Colonic mucosa (tissue), 4 donors: ENCODE results near the gene ZSCAN16. TPM values are rescaled to one million over a fixed set of nuclear protein-coding genes. Genes with fewer than 3 reads are reported as not detected.
"Not testable (repeated sequence)": the region's sequence is repeated elsewhere in the genome, so short reads cannot be mapped to it uniquely, and the experiment has no call there.

Experiments used
- DNase-seq: peaks from one replicate; pipeline ENCODE4 v3.0.0-alpha.2; 2020
- H3K27ac ChIP-seq: fragments of 200-600 bp; one replicate; pipeline ENCODE4 v1.8.0; 2021
- H3K27me3 ChIP-seq: fragments of 200-600 bp; one replicate; pipeline ENCODE4 v1.8.0; 2021
- H3K36me3 ChIP-seq: fragments of 200-600 bp; one replicate; pipeline ENCODE4 v1.8.0; 2021
- H3K4me1 ChIP-seq: fragments of 200-600 bp; one replicate; pipeline ENCODE4 v1.8.0; 2021; ENCODE audit warnings: mild to moderate bottlenecking
- H3K4me3 ChIP-seq: fragments of 200-600 bp; one replicate; pipeline ENCODE4 v1.8.0; 2021
- H3K9ac ChIP-seq, 2 donors: one replicate each; pipeline ENCODE4 v1.7.0; 2013; ENCODE audit warnings: control low read depth in 2 of 2, low read depth in 2 of 2, low read length in 2 of 2
- H3K9me3 ChIP-seq: fragments of 200-600 bp; one replicate; pipeline ENCODE4 v1.8.0; 2021
- CTCF ChIP-seq: fragments of 200-600 bp; IDR thresholded peaks from one replicate; pipeline ENCODE4 v1.8.0; 2022; ENCODE audit warnings: antibody characterized with exemption, mild to moderate bottlenecking
- intact Hi-C: fragments of 100-400 bp; cut with DNase I; formaldehyde crosslinking; loops from one replicate; pipeline ENCODE4 v1.14.1; 2022
- total RNA-seq, 2 donors: library from RNA; stranded (reverse); fragmentation: NEBNext Ultra II Directional in 1 of 2; extraction: Animal tissue kit (Norgen Biotek cat#: 25700) in 1 of 2; gene quantifications; one replicate each; pipeline ENCODE4 v1.2.1, GENCODE V29; 2021
- donor health status: healthy.
- donor health status: DM: no; HTN: no; CAD: no.
- donor health status: DM: no; HTN: no; CAD: no.

ZSCAN16 gene
- total RNA-seq, 2 donors from 2014 or later = 8.3 to 8.7 TPM

GRCh38 chr6:28118217-28118616 is 6.2 kb upstream of the ZSCAN16 start:
- Histone ChIP-seq H3K36me3 (no peaks in the 10 kb centered on the region), H3K9me3 (no peaks in the 10 kb centered on the region), H3K27ac (no peak overlapping the region), H3K27me3 (no peaks in the 10 kb centered on the region), H3K4me3 (no peak overlapping the region), H3K4me1 (no peaks in the 10 kb centered on the region), H3K9ac (no peak overlapping the region)
- DNase-seq = no peak
- TF ChIP-seq CTCF = no peak
- intact Hi-C loops = no loop called here

GRCh38 chr6:28121876-28122275 is 2.5 kb upstream of the ZSCAN16 start:
- no peak overlapping the region for H3K9ac ChIP-seq
- H3K9me3 ChIP-seq = no peaks in the 10 kb centered on the region
- intact Hi-C loops = no loop called here
- no peak for TF ChIP-seq CTCF
- no peak overlapping the region for H3K27ac ChIP-seq
- H3K4me1 ChIP-seq = peaks cover 3% of the 10 kb centered on the region
- no peak overlapping the region for H3K4me3 ChIP-seq
- H3K27me3 ChIP-seq = no peaks in the 10 kb centered on the region
- H3K36me3 ChIP-seq = no peaks in the 10 kb centered on the region
- DNase-seq = no peak

- H3K9me3 ChIP-seq, intact Hi-C loops, H3K27ac ChIP-seq, H3K4me1 ChIP-seq, H3K4me3 ChIP-seq, H3K9ac ChIP-seq, DNase-seq, H3K36me3 ChIP-seq, H3K27me3 ChIP-seq: not testable (repeated sequence)
Observed at GRCh38 chr6:28122283-28122682, 2.1 kb upstream of the ZSCAN16 start.

GRCh38 chr6:28124971-28125353 is 553 bp downstream of the ZSCAN16 start:
- Histone ChIP-seq H3K4me3 (peak overlapping the region; percentile 68), H3K27ac (peak overlapping the region; percentile 47), H3K9ac (peak overlapping the region; percentile 77 to 85), H3K36me3 (peaks cover 3% of the 10 kb centered on the region), H3K9me3 (no peaks in the 10 kb centered on the region), H3K4me1 (peaks cover 3% of the 10 kb centered on the region), H3K27me3 (no peaks in the 10 kb centered on the region)
- DNase-seq = no peak
- intact Hi-C loops = no loop called here
- no peak for TF ChIP-seq CTCF

- Histone ChIP-seq H3K27ac (no peak overlapping the region), H3K4me3 (no peak overlapping the region), H3K9ac (peak overlapping the region in 1 of 2 donors; percentile 77), H3K4me1 (peaks cover 3% of the 10 kb centered on the region), H3K36me3 (peaks cover 3% of the 10 kb centered on the region), H3K9me3 (no peaks in the 10 kb centered on the region), H3K27me3 (no peaks in the 10 kb centered on the region)
- TF ChIP-seq CTCF = no peak
- intact Hi-C loops = no loop called here
- no peak for DNase-seq
Observed at GRCh38 chr6:28125401-28125800, 992 bp downstream of the ZSCAN16 start.

GRCh38 chr6:28134015-28134414 is 9.6 kb downstream of the ZSCAN16 start:
- peak; percentile 22 for DNase-seq
- TF ChIP-seq CTCF = no peak
- intact Hi-C loops = loop anchor here (10.0 kb wide), 1 partner anchor 121 kb away; the partner anchor contains the start of genes NKAPL and ZKSCAN4

More at GRCh38 chr6:28134015-28134414, 9.6 kb downstream of the ZSCAN16 start:
- Histone ChIP-seq H3K4me1 (peaks cover 5% of the 10 kb centered on the region), H3K27me3 (no peaks in the 10 kb centered on the region), H3K27ac (no peak overlapping the region), H3K9me3 (no peaks in the 10 kb centered on the region), H3K36me3 (peaks cover 3% of the 10 kb centered on the region), H3K4me3 (no peak overlapping the region), H3K9ac (no peak overlapping the region)
